Posterior cingulate gyrus (tissue), 11 donors: ENCODE data around the gene SRRM3.
"Not testable (repeated sequence)": the region's sequence is repeated elsewhere in the genome, so short reads cannot be mapped to it uniquely, and the experiment has no call there.

Experiments used
- DNase-seq, 10 donors: peaks; one replicate each; pipeline versions ENCODE4 v3.0.0 to v3.0.0-alpha.2; 2020 to 2021; ENCODE audit warnings: mixed read lengths in 3 of 10
- intact Hi-C: fragments of 100-400 bp; cut with DNase I; formaldehyde crosslinking; loops from one replicate; pipeline ENCODE4 v1.15.1; 2023

The SRRM3 gene

GRCh38 chr7:76303202-76304147, 101.8 kb downstream of the SRRM3 start:
- intact Hi-C loops, result no loop called here
- DNase-seq, result peak in 9 of 10 donors; percentile 44 to 90 (median 63)

- peak in 8 of 10 donors; percentile 27 to 92 (median 58) for DNase-seq
Observed at GRCh38 chr7:76304888-76305375, 103.2 kb downstream of the SRRM3 start.

DNA sequence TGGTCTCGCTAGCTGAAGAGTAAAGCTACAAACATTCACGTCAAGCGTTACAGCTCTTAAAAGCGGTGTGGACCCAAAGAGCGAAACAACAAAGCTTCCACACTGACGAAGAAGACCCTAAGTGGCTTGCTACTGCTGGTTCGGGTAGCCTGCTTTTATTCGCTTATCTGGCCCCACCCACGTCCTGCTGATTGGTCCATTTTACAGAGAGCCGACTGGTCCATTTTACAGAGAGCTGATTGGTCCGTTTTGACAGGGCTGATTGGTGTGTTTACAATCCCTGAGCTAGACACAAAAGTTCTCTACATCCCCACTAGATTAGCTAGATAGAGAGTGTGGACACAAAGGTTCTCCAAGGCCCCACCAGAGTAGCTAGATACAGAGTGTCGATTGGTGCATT, 107.2 kb downstream of the SRRM3 start:
- intact Hi-C loops, DNase-seq: not testable (repeated sequence)

More at GRCh38 chr7:76304888-76305375, 103.2 kb downstream of the SRRM3 start:
- intact Hi-C loops, result no loop called here

DNA sequence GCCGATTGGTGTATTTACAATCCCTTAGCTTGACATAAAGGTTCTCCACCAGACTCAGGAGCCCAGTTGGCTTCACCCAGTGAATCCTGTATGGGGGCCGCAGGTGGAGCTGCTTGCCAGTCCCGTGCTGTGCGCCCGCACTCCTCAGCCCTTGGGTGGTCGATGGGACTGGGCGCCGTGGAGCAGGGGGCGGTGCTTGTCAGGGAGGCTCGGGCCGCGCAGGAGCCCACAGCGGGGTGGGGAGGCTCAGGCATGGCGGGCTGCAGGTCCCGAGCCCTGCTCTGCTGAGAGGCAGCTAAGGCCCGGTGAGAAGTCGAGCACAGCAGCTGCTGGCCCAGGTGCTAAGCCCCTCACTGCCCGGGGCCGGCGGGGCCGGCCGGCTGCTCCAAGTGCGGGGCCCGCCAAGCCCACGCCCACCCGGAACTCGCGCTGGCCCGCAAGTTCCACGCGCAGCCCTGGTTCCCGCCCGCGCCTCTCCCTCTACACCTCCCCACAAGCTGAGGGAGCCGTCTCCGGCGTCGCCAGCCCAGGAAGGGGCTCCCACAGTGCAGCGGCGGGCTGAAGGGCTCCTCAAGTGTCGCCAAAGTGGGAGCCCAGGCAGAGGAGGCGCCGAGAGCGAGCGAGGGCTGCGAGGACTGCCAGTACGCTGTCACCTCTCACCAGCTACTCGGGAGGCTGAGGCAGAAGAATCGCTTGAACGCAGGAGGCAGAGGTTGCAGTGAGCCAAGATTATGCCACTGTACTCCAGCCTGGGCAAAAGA, 107.8 kb downstream of the SRRM3 start:
- intact Hi-C loops, DNase-seq: not testable (repeated sequence)

DNA sequence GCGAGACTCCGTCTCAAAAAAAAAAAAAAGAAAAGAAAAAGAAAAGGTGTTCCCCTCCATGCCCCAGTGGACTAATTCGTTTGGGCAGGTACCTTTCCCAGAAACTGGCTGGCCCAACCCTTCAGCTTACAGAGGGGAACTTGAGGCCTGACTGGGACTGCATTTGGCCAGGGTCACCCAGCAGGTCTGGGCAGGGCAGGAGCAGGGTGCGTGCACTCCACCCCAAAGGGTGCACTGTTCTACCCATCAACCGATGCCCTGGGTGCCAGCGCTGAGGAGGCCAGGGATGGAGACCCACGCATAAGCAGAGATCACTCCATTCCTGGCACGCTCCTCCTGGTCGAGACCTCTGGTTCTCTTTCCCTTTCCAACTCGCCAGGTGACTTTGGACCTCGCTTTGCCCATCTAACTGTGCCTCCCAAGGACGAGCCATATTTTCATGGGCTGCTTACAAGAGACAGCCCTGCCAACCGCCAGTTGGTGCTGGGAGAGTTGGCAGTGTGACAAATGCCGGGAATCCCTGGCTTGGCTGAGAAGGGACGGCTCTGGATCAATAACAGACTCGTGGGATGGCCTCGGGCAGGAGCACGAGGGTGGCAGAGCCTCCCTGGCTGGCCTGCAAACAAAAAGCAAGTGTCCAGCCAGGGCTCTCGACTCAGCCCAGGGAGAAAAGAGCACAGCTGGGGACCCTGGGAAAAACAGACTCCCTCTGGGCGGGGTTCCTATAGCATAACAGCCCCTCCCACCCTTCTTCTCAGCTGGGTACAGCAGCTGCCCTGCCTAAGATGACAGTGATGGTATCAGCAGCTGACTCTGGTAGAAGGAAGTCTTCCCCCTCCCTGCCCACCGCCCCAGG, 108.6 kb downstream of the SRRM3 start:
- DNase-seq, result peak in 7 of 10 donors; percentile 38 to 94 (median 54)
- intact Hi-C loops, result no loop called here

- intact Hi-C loops, DNase-seq: not testable (repeated sequence)
Observed at GRCh38 chr7:76311838-76312237, 110.1 kb downstream of the SRRM3 start.

- intact Hi-C loops, result loop anchor here (1.0 kb wide), 2 partner anchors 23 to 136 kb away; no protein-coding TSS in a partner anchor
- peak; percentile 89 to 99 (median 97) for DNase-seq
Observed at GRCh38 chr7:76314042-76314721, 112.5 kb downstream of the SRRM3 start.

DNA sequence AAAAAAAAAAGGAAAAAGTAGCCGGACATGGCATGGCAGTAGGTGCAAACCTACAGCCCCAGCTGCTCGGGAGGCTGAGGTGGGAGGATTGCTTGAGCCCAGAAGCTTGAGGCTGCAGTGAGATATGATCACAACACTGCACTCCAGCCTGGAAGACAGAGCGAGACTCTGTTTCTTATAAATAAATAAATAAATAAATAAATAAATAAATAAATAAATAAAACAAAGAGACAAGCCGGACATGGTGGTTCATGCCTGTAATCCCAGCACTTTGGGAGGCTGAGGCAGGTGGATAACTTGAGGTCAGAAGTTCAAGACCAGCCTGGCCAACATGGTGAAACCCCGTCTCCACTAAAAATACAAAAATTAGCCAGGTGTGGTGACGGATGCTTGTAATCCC, 113.0 kb downstream of the SRRM3 start:
- peak in 1 of 10 donors; percentile 8 for DNase-seq
- intact Hi-C loops, result loop anchor here (1.0 kb wide), 2 partner anchors 23 to 136 kb away; no protein-coding TSS in a partner anchor

GRCh38 chr7:76315364-76315763, 113.7 kb downstream of the SRRM3 start:
- peak in 2 of 10 donors; percentile 25 to 80 for DNase-seq
- intact Hi-C loops, result no loop called here

- intact Hi-C loops, result no loop called here
- peak in 3 of 10 donors; percentile 3 to 61 (median 14) for DNase-seq
Observed at GRCh38 chr7:76316984-76317781, 115.5 kb downstream of the SRRM3 start.

- peak; percentile 97 to 100 (median 99) for DNase-seq
- intact Hi-C loops, result loop anchor here (2.0 kb wide), 1 partner anchor 41 kb away; the partner anchor contains the start of gene YWHAG
Observed at GRCh38 chr7:76317782-76318487, 116.2 kb downstream of the SRRM3 start.

GRCh38 chr7:76318488-76319353, 117.0 kb downstream of the SRRM3 start:
- intact Hi-C loops, result loop anchor here (2.0 kb wide), 1 partner anchor 40 kb away; the partner anchor contains the start of gene YWHAG
- DNase-seq, result peak in 5 of 10 donors; percentile 31 to 91 (median 43)

- intact Hi-C loops, result no loop called here
- DNase-seq, result peak in 1 of 10 donors; percentile 48
Observed at GRCh38 chr7:76325092-76325491, 123.4 kb downstream of the SRRM3 start.

DNA sequence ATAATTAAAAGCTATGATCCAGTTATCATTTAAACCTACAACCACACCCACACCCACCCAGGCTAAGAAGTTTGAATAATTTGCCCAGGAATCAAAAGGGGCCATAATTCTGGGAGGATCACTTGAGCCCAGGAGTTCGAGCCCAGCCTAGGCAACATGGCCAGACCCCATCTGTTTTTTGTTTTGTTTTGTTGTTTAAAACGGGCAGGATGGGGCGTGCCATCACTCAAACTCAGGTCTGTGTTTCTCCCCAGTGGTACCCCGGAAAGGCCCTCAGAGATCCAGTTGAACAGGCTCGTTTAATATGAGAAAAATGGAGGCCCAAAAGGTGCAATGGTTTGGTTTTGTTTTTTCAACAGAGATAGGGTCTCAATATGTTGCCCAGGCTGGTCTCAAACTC, 124.1 kb downstream of the SRRM3 start:
- DNase-seq, result peak in 1 of 10 donors; percentile 56
- intact Hi-C loops, result no loop called here

DNA sequence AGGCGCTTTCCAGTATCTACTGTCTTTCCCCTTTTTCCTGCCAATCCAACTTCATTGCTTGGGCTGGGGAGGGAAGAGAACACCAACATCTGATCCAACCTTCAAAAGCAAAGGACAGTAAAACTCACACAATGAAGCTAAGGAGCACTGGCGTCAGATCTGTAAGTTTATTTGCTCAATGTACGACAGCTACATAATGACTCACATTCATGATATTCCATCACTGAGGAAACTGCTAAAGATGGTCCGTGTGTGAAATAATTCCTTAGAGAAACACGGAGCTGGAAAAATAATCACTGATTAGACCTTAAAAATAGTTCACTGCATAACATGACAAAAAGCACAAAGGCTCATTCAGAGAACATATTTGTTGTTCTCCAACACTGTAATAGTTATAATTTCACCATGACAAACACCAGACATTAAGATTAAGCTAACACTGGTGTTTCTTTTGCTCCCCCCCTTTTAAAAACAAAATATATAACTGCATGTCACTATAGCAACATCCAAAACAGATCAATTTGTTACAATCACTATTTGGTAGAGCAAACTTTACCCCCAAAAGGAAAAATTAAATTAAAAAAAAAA, 125.0 kb downstream of the SRRM3 start:
- intact Hi-C loops, result no loop called here
- DNase-seq, result peak in 2 of 10 donors; percentile 1

DNA sequence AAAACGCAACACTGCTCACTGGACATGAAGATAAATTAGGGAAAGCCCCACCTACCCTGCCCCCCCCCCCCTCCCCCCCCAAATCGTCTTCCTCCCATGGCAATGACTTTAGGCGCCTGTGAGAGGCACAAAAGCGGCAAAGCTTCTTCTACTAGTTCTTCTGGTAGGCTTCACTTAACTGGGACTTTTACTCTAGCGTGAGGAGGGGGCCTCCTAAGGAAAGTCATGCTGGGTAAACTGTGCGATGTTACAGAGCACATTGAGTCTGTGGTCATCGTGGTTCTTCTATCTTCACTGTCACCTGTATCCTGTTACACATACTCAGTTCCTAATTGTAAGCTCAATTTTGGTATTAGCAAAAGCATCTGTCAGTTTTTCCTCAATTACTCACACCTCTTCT, 125.9 kb downstream of the SRRM3 start:
- DNase-seq, result peak in 1 of 10 donors; percentile 13

More for the DNA sequence above, 125.9 kb downstream of the SRRM3 start:
- intact Hi-C loops, result no loop called here
